Loucy (cell line): Measurements from ENCODE around the gene KIF20A.

Experiments used
- H2AFZ ChIP-seq: fragments of 200-600 bp; sonication (generic); 2 replicates; pipeline ENCODE4 v1.6.0; 2016; ENCODE audit warnings: antibody characterized with exemption, mild to moderate bottlenecking, low read length, moderate library complexity
- H3F3A ChIP-seq: fragments of 200-600 bp; 2 replicates; pipeline ENCODE4 v1.6.0; 2016; ENCODE audit warnings: antibody characterized with exemption, low read depth, mild to moderate bottlenecking
- H3K27me3 ChIP-seq: fragments of 200-600 bp; sonication (generic); 2 replicates; pipeline ENCODE4 v1.6.1; 2014; ENCODE audit warnings: low read length, mild to moderate bottlenecking; ENCODE audit not compliant: insufficient read depth, poor library complexity, severe bottlenecking
- H3K36me3 ChIP-seq: fragments of 200-600 bp; sonication (generic); 2 replicates; pipeline ENCODE4 v1.6.1; 2016; ENCODE audit warnings: low read length; ENCODE audit not compliant: insufficient read depth
- H3K4me1 ChIP-seq: fragments of 200-600 bp; sonication (generic); 2 replicates; pipeline ENCODE4 v1.5.1; 2014; ENCODE audit warnings: low read length, mild to moderate bottlenecking; ENCODE audit not compliant: insufficient read depth, poor library complexity, severe bottlenecking
- H3K4me2 ChIP-seq: fragments of 200-600 bp; sonication (generic); 2 replicates; pipeline ENCODE4 v1.6.0; 2014; ENCODE audit warnings: antibody characterized with exemption, low read length, low read depth, mild to moderate bottlenecking; ENCODE audit not compliant: poor library complexity, severe bottlenecking
- H3K4me3 ChIP-seq: fragments of 200-600 bp; sonication (generic); 2 replicates; pipeline ENCODE4 v1.5.1; 2014; ENCODE audit warnings: low read length, mild to moderate bottlenecking, mixed read lengths; ENCODE audit not compliant: poor library complexity, severe bottlenecking
- H3K79me2 ChIP-seq: fragments of 200-600 bp; sonication (generic); 2 replicates; pipeline ENCODE4 v1.6.1; 2014; ENCODE audit warnings: low read length; ENCODE audit not compliant: insufficient read depth
- H3K9ac ChIP-seq: fragments of 200-600 bp; sonication (generic); 2 replicates; pipeline ENCODE4 v1.6.0; 2014; ENCODE audit warnings: mild to moderate bottlenecking, low read depth, low read length, moderate library complexity; ENCODE audit not compliant: poor library complexity, severe bottlenecking
- H3K9me2 ChIP-seq: fragments of 200-600 bp; sonication (generic); replicated peaks from 2 replicates; pipeline ENCODE4 v1.6.1; 2016; ENCODE audit warnings: low read depth, low read length, mixed read lengths
- H3K9me3 ChIP-seq: fragments of 200-600 bp; sonication (generic); 2 replicates; pipeline ENCODE4 v1.6.1; 2014; ENCODE audit warnings: mild to moderate bottlenecking, antibody characterized with exemption, low read length, low read depth; ENCODE audit not compliant: insufficient read depth
- H4K20me1 ChIP-seq: fragments of 200-600 bp; sonication (generic); 2 replicates; pipeline ENCODE4 v1.6.0; 2014; ENCODE audit warnings: antibody characterized with exemption, low read length, mild to moderate bottlenecking; ENCODE audit not compliant: insufficient read depth, poor library complexity, severe bottlenecking
- CTCF ChIP-seq: fragments of 200-600 bp; sonication (generic); conservative IDR thresholded peaks from 2 replicates; pipeline ENCODE4 v1.5.1; 2014; ENCODE audit warnings: mild to moderate bottlenecking, antibody characterized with exemption, low read length
- EZH2phosphoT487 ChIP-seq: fragments of 200-600 bp; IDR thresholded peaks from 2 replicates; pipeline ENCODE4 v1.6.1; 2018; ENCODE audit warnings: antibody characterized with exemption, mild to moderate bottlenecking, moderate library complexity, borderline replicate concordance

The KIF20A gene

GRCh38 chr5:138180841-138181240, 1.9 kb downstream of the KIF20A start:
- no peak overlapping the region for H2AFZ ChIP-seq
- no peaks in the 10 kb centered on the region for H3K9me3 ChIP-seq
- TF ChIP-seq EZH2phosphoT487 = no peak
- TF ChIP-seq CTCF = no peak
- H3K27me3 ChIP-seq = no peaks in the 10 kb centered on the region
- H3K9ac ChIP-seq = peak overlapping the region; percentile 95
- H3K9me2 ChIP-seq = no peaks in the 10 kb centered on the region
- peak overlapping the region; percentile 81 for H3K4me2 ChIP-seq
- peaks cover 69% of the 10 kb centered on the region for H3K79me2 ChIP-seq
- H4K20me1 ChIP-seq = peaks cover 28% of the 10 kb centered on the region
- H3F3A ChIP-seq = no peaks in the 10 kb centered on the region
- H3K4me3 ChIP-seq = peak overlapping the region; percentile 87
- peaks cover 50% of the 10 kb centered on the region for H3K36me3 ChIP-seq
- peaks cover 24% of the 10 kb centered on the region for H3K4me1 ChIP-seq

- H2AFZ ChIP-seq = no peak overlapping the region
- H3F3A ChIP-seq = 0 out of 2 replicates have a peak, but pooled peaks cover 3% of the 10 kb centered on the region
- peaks cover 69% of the 10 kb centered on the region for H3K36me3 ChIP-seq
- H3K4me3 ChIP-seq = no peak overlapping the region
- H3K4me1 ChIP-seq = peaks cover 14% of the 10 kb centered on the region
- no peak overlapping the region for H3K4me2 ChIP-seq
- no peak for TF ChIP-seq EZH2phosphoT487
- no peak for TF ChIP-seq CTCF
- peaks cover 23% of the 10 kb centered on the region for H4K20me1 ChIP-seq
- H3K9me3 ChIP-seq = no peaks in the 10 kb centered on the region
- no peaks in the 10 kb centered on the region for H3K9me2 ChIP-seq
- H3K79me2 ChIP-seq = peaks cover 50% of the 10 kb centered on the region
- no peak overlapping the region for H3K9ac ChIP-seq
- no peaks in the 10 kb centered on the region for H3K27me3 ChIP-seq
Measured at GRCh38 chr5:138182808-138183207, 3.9 kb downstream of the KIF20A start.

- Histone ChIP-seq H3K79me2 (peaks cover 23% of the 10 kb centered on the region), H3K36me3 (peaks cover 96% of the 10 kb centered on the region), H3K4me1 (peaks cover 7% of the 10 kb centered on the region), H3K9me2 (no peaks in the 10 kb centered on the region), H3K4me3 (no peak overlapping the region), H4K20me1 (peaks cover 15% of the 10 kb centered on the region), H3K27me3 (no peaks in the 10 kb centered on the region), H3K9ac (no peak overlapping the region), H3F3A (0 out of 2 replicates have a peak, but pooled peaks cover 3% of the 10 kb centered on the region), H2AFZ (no peak overlapping the region), H3K4me2 (no peak overlapping the region), H3K9me3 (no peaks in the 10 kb centered on the region)
- TF ChIP-seq EZH2phosphoT487 (no peak), CTCF (no peak)
Measured at GRCh38 chr5:138186002-138186447, 7.1 kb downstream of the KIF20A start.
